ENCODE results near the gene ADAMTS8.
A peak's percentile ranks its signal among the peaks of the same experiment; 100 is the strongest.

Gene ADAMTS8

DNA sequence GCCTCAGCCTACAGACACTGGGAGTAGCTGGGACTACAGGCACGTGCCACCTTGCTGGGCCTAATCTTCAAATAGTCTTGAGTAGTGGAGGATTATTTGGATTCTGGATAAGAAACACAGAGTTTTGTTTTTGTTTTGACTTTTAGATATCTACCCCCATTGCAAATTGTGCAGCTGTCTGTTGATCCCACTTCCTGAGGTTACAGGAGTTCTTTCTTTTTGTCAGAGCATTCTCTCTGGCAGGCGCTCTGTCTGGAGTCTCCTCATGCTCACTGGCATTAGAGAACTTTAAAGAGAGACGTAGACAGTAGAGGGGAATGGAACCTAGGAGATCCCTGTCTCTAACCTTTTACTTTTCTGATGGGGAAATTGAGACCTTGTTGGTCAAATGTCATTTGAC is 7.8 kb upstream of the ADAMTS8 start:
- DNase-seq = no peak

DNA sequence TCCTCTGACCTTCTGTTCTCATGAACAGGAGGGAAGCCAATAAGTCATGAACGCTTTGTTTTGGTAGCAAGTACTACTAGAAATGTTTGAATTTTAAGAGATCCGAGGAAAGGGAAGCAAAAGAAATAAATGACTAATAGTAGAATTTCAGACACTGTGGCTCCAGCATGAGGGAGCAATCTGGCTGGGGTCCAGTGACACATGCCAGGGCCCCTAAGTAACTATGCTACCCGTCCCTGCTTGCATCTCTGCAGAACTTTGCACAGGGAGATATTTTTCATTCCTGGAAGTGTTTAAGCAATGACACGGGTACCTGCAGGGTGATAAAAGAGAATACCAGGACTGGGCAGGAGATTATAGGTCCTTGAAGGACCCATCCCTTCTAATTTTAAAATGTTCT is 7.3 kb upstream of the ADAMTS8 start:
- DNase-seq = no peak

DNA sequence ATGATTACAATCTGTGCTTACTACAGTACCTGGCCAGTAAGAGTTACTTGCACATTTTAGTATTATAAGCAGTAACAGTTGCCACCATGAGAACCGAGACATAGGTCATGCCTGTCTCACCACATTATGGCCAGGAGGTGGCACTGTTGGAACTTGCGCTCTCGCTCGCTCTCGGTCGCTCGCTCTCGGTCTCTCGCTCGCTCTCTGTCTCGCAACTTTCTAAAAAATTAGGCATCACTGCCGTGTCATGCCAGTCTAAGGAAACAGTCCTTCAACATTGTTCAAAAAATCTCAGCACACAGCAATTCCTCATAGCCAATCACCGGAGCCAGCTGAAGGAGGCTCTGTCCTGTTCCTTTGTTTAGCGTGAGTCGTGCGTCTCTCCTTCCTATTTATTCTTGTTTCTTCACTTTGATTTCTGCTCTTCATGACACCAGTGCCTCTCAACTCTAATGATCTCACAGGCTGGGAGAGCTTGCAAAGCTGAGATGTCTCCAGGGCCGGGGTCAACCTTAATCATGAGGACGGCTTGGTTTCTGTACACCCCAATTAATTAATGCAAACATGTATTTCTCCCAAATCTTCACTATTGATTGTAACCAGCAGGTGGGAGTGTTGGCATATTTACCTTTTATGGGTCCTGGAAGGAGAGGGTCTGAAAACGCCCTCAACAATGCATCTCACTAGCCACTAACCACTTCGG is 6.3 kb upstream of the ADAMTS8 start:
- DNase-seq = peak; percentile 79

DNA sequence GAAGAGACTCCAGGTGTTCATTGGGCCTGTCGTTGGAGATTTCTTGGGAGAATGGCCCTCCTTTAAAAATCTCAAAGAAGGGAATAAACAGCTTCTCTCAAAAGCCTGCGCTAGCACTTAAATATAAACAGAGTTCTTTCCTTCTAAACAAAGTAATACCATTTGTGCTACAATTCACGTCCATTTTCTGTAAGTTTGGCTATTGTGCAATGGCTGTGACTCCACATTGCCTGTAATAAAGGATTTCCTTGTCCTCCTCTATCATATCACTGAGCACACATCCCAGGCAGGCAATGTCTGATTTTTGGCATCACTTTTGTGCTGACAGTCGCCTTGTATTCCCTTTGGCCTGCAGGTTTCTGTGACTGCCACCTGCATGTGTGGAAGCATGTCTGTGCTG is 4.9 kb upstream of the ADAMTS8 start:
- DNase-seq = no peak

DNA sequence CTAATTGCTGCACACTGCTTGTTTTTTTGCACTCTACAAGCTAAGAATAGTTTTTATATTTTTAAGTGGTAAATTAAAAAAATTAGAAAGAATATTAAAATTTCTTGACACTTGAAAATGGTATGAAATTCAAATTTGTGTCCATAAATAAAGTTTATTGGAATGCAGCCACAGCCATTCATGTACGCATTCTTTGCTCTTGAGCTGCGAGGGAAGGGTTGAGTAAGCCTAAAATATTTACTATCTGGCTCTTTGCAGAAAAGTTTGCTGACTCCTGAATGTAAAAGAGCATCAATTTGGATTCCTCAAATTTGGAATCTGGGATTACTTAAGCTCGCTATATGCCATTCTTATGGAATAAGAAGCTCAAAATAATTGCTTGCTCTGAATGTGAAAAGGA is 3.4 kb upstream of the ADAMTS8 start:
- no peak for DNase-seq

DNA sequence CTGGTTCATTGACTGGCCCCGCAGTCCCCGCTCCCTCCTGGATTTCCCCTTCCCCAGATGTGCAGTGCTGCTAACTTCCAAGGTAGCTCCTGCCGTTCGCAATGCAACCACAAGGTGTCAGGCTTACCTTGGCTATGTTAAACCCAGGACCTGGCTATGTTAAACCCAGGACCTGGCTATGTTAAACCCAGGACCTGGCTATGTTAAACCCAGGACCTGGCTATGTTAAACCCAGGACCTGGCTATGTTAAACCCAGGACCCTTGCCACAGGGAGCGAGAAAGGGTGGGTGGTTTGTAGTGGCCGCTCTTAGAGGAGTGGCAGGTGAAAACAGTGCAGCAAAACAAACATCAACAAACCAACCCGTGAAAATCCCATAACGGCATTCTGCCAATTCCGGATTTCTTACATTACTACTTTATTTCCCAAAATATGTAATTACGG is 2.9 kb upstream of the ADAMTS8 start:
- peak; percentile 62 for DNase-seq

DNA sequence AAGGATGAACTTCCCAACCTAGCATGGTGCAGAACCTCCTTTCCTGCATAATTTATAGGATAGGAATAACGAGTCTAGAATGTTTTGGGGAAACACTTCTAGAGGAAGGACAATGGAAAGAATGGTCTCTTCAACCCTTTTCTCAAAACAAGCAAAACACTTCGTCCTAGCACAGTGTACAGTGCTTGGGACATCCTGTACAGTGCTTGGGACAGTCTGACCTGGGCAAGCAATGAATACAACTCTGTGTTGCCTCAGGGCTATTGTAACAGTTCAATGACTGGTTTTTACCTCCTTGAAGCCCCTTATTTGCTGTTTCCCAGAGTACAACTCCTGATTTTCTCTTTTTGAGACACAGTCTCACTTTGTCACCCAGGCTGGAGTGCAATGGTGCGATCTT is 1.6 kb upstream of the ADAMTS8 start:
- DNase-seq = no peak

DNA sequence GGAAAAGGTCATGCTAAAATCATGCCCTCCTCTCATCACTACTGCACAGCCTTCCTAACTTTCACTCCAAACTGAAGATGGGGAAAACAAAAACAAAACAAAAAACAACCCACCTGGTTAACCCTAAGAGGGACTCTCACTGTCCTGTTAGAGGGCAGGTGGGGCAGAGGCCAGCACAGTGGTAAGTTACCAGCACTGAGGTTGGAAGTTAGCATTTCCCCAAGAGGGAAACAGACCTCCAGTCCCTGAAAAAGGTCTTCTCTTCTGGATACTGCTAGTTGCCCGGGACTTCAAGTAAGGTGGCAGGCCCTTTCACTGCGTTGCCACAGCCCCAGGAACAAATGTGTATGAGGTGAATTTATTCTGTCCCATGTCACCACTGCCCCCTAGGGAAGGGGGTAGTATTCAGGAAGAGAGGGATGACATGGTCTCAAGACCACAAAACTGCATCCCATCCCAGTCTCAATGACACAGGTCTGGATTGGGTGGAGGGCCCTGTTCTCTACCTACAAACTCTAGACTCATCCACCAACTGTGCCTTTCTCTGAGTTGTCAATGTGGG is 792 bp upstream of the ADAMTS8 start:
- DNase-seq = no peak

DNA sequence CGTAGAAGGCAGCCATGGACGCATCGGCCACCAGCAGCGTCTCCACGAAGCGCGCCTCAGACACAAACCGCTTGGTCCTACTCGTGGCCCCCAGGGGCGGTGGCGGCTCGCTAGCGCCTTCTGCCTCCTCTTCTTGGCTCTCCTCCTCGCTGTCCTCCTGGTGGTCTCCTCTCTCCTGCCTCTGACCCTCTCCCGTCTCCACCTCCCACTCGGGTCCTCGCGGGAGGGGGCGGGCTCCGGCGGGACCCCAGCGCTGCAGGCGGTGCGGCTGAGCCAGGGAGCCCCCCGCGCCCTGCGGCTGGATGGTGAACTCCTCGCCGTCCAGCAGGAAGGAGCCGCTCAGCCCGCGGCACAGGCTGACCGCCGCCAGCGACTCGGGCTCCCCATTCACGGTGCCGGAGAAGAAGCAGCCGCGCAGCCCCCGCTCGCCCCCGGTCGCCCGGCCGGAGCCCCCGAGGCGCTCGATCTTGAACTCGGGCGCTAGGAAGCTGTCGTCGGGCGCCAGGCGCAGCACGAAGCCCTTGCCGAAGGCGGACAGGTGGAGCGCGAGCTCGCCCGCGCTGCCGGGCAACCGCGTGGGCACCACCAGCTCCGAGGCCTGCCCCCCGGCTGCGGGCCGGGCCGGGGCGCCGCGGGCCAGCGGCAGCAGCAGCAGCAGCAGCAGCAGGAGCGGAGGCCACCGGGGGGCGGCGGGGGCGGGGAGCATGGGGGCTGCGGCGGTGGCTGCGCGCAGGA is 661 bp downstream of the ADAMTS8 start:
- DNase-seq = no peak

DNA sequence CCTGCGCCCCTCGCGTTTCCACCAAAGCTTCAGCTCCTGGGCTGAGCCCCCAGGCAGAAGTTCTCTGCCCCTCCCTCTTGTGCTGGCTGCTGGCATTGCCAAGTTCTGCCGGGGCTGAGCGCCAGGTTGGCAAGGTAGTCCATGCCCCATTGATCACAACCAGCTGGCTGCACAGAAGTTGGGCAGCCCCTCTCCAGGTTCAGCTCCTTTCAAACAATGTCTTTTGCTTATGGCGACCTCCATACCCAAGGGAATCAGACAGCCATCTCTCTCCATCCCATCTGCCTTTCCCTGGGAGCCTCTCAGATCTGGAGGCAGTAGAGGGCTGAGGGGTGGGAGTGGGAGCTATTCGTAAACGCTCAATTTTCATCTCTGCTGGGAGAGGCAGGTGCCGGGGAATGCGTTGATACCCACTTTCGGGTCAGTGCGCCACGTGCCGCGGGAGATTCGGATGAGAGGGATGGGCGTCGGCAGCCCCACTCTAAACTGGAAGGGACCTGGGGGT is 1.5 kb downstream of the ADAMTS8 start:
- no peak for DNase-seq

DNA sequence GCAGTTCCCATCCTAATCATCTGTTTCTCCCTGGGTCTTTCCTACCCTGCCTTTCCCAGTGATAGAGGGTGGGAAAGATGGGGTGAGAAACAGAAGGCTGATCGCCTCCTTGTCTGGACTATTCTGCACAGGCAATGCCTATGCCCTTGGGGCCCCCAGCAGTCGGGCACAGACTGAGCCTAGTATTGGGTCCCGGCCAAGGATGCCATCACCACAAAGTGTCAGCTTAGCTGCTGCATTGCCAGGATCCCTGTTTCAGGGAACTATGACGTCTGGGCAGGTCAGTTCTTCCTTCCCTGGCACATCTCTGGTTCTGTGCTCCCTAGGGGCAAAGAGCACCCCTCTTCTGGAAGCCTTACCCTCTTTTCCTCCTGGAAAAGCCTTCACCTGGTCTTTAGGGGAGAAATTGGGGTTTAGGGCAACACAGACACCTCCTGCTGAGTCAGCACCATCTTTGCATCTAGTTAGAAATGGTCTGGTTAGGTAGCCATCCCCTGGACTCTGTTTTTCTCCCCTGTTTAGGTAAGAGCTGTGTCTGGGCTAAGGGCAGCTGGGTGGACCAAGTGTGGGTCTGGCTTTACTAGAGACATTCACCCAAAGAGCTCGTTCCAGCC is 2.1 kb downstream of the ADAMTS8 start:
- no peak for DNase-seq

DNA sequence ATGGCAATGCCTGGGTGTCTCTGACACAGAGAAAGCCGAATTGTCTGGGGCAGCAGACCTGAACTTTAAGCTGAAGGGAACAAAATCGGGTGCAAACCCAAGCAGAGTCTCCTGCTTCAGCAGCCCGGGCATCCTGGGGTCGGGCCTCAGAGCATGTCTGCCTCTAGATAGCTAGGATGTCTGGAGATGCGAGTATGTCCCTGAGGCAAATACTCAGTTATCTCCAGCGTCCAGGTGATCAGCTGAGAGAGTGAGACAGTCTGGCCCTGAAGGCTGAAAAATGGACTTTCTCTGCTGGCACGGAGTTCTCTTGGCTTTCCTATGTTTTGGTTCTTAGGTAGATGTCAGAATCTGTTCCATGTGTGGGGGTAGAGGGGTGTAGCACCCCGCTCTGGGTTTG is 3.3 kb downstream of the ADAMTS8 start:
- DNase-seq = no peak

DNA sequence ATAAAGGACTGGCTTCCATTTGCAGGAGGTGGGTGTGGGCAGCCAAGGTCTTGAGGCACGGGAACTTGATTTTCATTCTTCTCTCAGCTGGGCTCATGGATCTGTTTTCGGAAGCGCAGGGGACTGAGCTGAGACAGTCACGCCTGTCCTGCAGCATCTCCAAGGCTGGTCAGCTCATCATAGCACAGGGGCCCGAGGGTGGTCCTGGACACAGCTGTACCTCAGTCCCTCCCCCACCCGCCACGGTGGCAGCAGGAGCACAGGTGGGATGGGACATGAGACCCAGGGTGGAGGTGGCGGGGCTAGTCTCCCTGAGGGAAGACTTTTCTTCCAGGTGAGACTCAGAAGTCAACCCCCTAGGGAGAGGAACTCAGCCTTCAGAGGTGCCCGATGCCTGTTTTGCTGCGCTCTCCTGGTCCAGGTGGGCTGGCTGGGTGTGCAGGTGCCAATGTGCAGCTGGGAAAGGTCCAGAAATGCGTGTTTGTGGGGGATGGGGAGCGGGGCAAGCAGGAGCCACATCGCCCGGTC is 3.7 kb downstream of the ADAMTS8 start:
- DNase-seq = no peak

DNA sequence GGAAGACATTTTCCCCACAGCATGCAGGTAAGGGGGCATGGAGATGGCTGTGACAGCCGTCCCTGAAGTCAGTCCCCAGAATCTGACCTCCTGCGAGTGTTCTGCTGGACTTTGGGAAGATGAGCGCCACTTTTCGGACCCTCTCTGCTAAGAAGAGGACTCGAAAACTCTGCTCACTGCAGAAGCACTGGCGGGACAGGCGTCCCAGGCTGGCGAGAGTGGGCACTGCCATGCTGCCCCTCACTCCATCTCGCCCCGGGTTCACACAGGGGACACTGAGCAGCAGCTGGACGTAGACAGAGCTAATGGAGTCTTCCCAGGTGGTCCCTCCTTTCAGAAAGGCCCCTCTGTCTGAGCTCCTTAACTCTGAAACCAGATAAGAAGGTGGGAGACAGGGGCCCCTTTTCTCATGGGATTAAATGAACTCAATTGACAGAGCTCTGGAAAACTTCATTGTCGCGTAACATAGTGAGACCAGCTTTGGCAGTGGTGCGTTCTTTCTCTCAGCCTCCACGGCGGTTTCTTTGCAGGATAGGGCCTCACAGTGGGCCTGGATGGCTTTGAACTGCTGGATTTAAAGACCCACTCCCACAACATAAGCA is 4.8 kb downstream of the ADAMTS8 start:
- DNase-seq = no peak

DNA sequence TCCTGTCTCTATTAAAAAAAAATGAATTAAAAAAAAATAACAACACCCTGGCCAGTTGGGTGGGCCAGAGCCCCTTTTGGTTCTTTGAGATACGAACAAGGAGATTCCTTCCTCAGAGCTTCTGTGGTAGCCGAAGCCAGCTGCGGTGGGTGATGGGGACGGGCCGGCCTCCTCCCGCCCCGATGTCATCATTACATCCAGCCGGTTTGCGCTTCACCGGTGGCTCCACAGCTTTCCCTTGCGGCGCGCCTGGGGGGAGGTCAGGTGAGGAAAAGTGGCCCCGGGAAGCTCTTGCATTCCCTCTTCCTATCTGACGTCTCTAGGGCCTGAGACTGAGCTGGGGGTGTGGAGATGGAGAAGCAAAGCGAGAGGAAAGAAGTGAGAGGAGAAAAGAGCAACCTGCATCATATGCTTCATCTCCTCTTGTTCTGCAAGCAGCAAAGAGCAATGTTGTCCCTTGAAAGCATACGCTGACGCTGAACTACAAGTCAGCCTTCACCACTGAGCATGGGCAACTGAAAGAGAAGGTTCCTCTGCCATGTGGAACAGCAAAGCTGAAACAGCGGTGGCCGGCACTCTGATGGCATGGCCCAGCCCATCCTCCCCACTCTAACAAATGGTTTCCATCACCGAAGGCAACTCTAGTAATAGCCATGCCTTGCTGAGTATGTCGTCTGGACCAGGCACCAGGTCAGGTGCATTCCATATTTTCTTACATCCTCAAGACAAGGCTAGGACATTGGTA is 6.0 kb downstream of the ADAMTS8 start:
- DNase-seq = no peak

DNA sequence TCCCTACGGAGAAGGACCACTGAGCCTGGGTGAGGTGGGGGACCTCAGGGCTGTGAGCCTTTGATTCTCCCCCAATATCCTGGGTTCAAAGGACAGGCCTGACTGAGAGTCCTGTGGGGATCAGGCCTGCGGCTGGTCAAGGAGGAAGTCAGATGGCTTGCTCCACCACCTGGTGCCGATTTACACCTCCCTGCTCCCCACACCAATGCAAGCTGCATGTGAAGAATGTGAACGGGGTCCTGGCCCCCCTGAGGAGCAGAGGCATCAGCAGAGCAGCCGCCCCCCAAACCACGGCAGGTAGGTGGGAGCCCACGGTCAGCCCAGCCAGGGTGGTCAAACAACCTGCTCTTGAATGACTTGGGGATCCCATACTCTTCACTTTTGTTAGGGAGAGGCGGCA is 6.7 kb downstream of the ADAMTS8 start:
- no peak for DNase-seq

DNA sequence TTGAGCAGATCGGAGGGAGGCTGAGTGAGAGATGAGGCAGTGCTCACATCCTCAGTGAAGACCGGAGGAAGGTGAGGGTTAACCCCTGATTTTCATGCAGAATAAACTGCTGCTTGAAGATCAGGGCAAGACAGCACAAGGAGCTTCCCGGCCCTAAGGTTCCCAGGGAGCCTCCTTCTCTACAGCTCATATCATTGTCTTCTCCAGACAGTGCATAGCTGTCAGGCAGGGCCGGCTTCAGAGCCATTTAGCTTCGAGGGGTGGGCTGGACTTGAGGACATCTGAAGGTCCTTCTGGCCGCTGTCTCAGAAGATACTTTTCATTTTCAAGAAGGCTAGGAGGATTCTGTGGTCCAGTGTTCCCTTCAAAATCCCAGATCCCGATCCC is 7.2 kb downstream of the ADAMTS8 start:
- DNase-seq = no peak

DNA sequence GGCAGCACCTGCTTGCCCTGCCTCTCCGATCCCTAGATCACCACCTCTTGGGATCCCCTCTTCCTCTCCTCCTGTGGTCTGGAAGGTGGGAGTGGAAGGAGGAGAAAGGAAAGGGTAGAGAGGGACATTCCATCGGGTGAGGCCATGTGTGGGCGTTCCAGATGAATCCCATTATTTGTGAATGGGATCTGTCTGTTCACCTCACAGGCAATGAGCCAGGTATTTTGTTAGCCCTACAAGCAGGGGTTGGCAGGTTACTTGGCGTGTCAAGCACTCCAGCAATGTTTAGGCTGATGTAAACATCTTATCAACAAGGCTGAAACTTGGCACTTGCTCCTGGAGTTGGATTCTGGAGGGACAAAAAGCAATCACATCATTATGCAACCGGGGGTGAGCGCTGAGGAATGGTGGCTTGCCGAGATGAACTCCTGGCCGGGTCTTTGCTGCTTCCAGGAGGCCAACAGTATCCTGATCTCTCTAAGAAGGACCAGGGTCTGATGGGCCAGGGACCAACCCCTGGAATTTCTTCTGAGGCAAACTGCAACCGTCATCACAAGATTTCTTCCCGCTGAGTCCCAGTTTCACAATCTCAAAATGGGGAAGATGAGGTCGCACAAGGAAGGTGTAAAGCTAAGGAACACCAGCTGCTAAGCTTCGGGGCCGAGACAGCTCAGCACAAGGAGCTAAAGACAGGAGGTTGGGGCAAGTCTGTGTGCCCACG is 7.8 kb downstream of the ADAMTS8 start:
- DNase-seq = no peak

DNA sequence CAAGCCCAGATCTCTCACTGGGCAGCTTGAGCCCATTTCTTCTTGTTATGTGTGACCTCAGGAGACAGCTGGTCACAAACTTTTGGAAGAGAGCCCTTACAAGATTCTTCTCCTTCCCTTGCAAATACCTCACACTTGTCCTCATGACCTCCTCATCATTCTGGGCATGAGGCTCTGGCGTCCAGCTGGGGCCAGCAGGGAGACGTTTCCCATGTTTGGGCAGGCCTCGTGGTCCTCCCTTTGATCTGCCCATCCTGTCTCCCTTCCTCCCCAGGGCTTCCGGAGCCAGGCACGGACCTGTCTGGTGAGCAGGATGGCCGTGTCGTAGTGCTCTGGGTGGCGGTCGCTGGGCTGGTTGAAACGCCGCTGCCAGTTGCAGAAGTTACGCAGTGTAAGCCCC is 9.7 kb downstream of the ADAMTS8 start:
- no peak for DNase-seq

DNA sequence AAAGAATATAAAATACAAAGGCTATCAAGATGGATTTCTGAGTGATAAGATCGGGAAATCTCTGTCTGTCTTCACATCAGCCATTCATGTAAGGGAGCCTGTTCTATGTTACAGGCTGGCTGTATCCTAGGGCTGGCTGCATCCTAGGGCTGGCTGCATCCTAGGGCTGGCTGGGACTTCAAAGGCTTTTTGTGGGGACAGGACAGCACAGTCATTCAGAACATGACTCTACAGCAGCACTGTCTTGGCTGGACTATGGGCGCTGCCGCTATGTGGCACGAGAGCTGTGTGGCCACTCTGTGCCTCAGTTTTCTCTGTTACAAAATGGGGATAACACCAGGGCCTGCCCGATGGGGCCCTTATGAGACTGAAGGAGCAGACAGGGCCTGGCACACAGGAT is 10.2 kb downstream of the ADAMTS8 start:
- DNase-seq = no peak

DNA sequence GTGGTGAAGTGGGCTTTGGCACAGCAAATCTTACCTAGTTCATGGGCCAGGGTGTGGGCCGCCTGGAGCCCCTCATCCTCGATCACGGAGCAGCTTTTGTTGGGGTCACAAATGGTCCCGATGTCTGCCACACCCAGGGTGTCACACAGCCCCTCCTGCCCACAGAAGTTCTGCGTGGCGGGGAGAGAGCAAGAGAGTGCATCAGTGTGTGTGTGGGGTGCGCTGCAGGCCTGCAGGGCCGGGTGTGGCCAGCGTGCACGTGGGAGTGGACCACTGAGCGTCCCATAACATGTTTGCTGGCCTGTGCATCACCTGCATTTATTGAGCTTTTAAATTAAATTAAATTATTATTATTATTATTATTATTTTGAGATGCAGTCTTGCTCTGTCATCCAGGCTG is 11.5 kb downstream of the ADAMTS8 start:
- DNase-seq = no peak

DNA sequence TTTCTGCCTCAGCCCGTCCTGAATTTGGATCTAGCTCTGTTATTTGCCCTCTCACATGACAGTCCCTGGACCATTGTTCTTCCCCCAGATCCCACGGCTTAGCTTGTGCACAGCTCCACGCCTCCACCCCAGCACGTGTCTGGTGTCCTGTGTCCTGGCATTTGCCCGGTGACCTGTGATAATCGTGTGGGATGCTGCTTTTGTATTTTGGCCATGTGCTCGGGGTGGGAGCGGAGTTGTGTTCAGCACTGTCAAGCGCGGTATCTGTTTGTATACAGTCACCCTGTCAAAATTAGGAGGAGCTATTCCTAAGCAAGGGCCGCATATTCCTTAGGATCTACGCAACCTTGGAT is 11.9 kb downstream of the ADAMTS8 start:
- DNase-seq = no peak
